ENCODE measurements around the gene ZNF771.
"Not testable (repeated sequence)": the region's sequence is repeated elsewhere in the genome, so short reads cannot be mapped to it uniquely, and the experiment has no call there.

Gene ZNF771

GRCh38 chr16:30438835-30439234 lies 31.4 kb downstream of the ZNF771 start:
- DNase-seq: no peak

DNA sequence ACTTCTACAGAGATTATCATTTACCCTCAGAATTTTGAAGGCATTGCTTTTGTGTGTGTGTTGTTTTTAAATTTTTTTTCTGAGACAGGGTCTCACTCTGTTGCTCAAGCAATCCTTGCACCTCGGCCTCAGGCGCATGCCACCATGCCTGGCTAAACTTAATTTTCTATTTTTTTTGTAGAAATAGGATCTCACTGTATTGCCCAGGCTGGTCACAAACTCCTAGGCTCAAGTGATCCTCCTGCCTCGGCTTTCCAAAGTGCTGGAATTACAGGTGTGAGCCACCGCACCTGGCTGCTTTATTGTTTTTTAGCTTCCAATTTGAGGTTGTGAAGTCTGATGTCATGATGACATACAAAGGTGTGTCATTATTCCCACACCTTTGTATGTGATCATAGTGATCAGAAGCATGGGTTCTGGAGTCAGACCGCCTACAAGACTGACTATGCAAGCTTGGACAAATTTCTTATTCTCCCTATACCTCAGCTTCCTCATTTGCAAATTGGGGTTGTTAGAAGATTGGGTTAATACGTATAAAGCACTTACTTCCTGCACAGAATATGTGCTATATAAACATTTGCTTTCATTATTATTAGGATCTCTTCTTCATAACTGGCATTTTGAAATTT lies 32.4 kb downstream of the ZNF771 start:
- no peak for DNase-seq

DNA sequence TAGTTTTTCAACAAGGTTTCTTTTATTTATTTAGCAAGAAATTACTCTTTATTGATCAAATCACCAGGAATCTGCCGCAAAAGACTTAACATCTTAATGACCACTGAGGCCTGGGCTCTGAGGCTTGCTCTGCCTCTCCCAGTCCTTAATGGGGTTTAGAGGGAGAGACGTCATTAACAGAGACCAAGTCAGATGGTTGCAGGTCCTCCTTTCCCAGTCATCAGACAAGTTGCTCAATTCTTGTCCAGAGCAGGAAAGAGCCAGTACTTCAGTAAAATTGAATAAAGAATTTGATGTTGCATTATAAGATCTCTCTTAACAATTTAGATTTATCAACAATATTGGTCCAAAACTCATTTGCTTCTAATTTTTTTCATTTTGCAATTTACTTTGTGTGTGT lies 36.2 kb downstream of the ZNF771 start:
- DNase-seq: peak in 1 of 2 experiments; percentile 4

DNA sequence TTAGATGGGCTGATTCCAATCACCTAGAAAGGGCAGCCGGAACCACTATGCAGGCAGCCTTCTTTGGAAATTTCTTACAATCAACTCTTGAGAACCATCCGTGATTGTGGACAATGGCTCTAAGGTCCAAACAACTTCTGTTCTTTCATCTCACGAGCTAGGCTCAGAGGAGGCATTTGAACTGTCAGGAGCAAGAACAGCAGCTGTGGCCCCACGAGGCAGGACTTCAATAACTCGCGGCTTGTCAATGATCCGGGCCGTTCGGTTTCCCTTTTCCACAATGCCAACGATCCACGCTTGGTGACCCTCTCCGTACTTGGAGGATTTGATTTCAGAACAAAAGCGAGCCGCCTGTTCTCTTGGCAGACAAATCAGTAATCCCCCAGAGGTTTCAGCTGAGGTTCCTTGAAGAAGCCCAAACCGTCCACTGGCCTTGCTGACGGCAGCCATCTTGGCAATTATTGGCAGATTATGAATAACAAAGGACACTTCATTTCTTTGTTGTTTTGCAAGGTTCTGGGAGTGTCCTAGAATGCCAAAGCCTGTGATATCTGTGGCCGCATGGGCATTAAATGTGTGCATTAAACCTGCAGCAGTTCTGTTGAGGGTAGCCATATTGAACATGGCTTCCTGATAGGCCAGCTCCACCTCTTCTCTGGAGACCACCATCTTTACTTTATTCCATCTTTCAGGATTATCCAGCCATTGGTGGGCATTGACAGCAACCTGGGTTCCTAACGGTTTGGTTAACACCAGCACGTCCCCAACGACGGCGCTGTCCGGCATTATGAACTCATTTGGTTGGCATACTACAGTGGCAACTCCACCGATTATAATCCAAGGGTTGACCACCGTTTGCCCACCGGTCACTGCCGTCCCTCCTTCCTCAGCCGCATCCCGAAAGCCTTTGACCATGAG lies 37.1 kb downstream of the ZNF771 start:
- peak in 1 of 2 experiments; percentile 47 for DNase-seq

GRCh38 chr16:30445149-30445407 lies 37.7 kb downstream of the ZNF771 start:
- no peak for DNase-seq

- peak; percentile 96 to 98 for DNase-seq
These were observed 38.2 kb downstream of the ZNF771 start, which contains the start of gene SEPHS2 for GRCh38 chr16:30445408-30446202. Gene SEPHS2 (minus strand): TSS chr16:30445874. CDS start chr16:30445727, 147 bp downstream.

- no peak for DNase-seq
These were observed 38.8 kb downstream of the ZNF771 start for GRCh38 chr16:30446203-30446595.

DNA sequence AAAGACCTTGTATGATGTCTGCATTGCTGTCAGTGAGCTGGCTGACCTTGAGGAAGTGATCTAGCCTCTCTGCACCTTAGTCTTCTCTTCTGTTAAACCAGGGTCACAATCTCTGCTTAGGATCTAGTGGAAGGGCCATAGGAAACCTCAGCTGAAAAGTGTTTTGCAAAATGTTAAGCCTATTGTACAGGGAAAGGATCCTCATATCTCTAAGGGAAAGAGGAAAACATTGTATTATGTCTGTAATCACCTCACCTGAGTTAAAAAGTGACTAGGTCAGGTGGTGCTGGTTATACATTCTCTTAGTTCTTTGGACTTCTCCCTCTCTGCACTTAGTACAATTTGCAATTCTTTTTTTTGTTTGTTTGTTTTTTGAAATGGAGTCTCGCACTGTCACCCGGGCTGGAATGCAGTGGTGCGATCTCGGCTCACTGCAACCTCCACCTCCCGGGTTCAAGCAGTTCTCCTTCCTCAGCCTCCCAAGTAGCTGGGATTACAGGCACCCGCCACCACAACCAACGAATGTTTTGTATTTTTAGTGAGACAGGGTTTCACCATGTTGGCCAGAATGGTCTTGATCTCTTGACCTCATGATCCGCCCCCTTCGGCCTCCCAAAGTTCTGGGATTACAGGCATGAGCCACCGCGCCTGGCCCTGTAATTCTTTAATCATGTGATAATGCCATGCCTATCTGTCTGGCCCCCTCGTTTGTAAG lies 40.3 kb downstream of the ZNF771 start:
- no peak for DNase-seq

GRCh38 chr16:30449116-30449435 lies 41.7 kb downstream of the ZNF771 start:
- DNase-seq: no peak

DNA sequence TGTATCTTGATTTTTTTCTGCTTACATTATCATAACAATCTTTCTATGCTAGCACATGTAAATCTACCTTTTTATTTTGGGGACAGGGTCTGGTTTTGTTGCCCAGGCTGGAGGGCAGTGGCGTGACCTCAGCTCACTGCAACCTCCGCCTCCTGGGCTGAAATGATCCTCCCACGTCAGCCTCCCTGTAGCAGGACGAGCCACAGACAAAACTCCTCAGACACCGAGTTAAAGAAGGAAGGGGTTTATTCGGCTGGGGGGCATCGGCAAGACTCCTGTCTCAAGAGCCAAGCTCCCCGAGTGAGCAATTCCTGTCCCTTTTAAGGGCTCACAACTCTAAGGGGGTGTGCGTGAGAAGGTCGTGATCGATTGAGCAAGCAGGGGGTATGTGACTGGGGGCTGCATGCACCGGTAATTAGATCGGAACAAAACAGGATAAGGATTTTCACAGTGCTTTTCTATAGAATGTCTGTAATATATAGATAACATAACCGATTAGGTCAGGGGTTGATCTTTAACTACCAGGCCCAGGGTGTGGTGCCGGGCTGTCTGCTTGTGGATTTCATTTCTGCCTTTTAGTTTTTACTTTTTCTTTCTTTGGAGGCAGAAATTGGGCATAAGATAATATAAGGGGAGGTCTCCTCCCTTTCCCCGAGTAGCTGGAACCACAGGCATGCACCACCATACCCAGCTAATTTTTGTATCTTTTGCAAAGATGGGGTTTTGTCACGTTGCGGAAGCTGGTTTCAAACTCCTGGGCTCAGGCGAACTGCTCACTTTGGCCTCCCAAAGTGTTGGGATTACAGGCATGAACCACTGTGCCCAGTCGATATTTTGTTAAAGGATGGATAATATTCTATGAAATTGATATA lies 45.5 kb downstream of the ZNF771 start:
- not testable (repeated sequence) for DNase-seq

- DNase-seq: no peak
These were observed 48.9 kb downstream of the ZNF771 start for GRCh38 chr16:30456302-30456701.

DNA sequence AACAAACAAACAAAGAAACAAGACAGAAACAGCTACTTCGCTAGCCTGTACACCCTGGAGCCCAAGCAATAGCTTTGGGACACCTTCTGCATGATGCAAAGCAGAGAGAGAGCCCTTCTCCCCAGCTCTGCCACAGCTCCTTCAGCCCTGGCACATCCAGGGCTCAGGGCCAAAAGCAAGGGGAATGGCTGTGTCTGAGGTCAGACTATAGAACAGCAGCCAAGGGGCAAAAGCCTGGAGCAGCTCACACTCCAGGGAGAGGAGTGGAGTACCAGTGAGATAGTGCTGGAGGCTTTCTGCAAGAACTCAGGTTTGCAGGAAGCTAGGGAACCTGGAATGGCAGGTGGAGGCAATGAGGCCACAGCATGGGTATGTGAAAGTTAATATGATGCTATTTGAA lies 49.9 kb downstream of the ZNF771 start:
- DNase-seq: no peak

GRCh38 chr16:30457743-30458560 lies 50.5 kb downstream of the ZNF771 start:
- DNase-seq: no peak

GRCh38 chr16:30458561-30459394 lies 51.4 kb downstream of the ZNF771 start:
- DNase-seq: no peak

- DNase-seq: no peak
These were observed 52.0 kb downstream of the ZNF771 start for GRCh38 chr16:30459456-30459855.

GRCh38 chr16:30461426-30461825 lies 54.0 kb downstream of the ZNF771 start:
- not testable (repeated sequence) for DNase-seq

DNA sequence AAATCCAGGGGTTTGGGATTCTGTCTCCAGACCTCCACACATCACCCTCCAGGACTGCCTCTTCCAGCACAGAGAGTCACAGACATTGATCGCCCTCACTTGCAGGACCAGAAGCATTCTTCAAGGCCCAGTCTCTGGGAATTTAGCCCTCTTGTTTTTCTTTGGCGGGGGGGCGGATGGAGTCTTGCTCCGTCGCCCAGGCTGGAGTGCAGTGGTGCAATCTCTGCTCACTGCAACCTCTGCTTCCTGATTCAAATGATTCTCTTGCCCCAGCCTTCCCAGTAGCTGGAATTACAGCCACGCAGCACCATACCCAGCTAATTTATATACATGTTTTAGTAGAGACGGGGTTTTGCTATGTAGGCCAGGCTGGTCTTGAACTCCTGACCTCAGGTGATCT lies 56.7 kb downstream of the ZNF771 start:
- DNase-seq: no peak
